CD4-positive, alpha-beta T cell (primary cell): ENCODE measurements around the gene AHNAK. TPM values are rescaled to one million over a fixed set of nuclear protein-coding genes. Genes with fewer than 3 reads are reported as not detected.

ENCODE experiments used
- ATAC-seq: fragments of 200-7000 bp; cut with Tn5 transposase; one replicate; pipeline ENCODE4 v1.10.0; 2022; ENCODE audit warnings: mild to moderate bottlenecking; ENCODE audit not compliant: poor library complexity
- CTCF ChIA-PET: fragments of 350-600 bp; sonication (Branson Sonifier 250); formaldehyde crosslinking; loops from one replicate; lab custom pipeline; 2021; ENCODE audit warnings: antibody characterized with exemption, inconsistent platforms; lab: Charles Lee
- POLR2A ChIA-PET: fragments of 350-600 bp; sonication (Branson Sonifier 250); formaldehyde crosslinking; loops from one replicate; lab custom pipeline; 2021; ENCODE audit warnings: antibody characterized with exemption, inconsistent platforms; lab: Charles Lee
- DNase-seq, 14 experiments: peaks; one replicate each; pipeline ENCODE4 v3.0.0-alpha.2; 2013 to 2020; ENCODE audit warnings: mixed read lengths in 2 of 14
- H3K27ac ChIP-seq, 2 donors: one replicate each; pipeline versions ENCODE4 v1.5.1 to v1.7.0; 2013; ENCODE audit warnings: low read length in 2 of 2, low read depth in 1 of 2, mild to moderate bottlenecking in 1 of 2
- H3K27me3 ChIP-seq, 2 experiments: 1 replicate in 1 of 2; 2 replicates in 1 of 2; pipeline versions ENCODE4 v1.6.1 to v1.7.0; 2013; ENCODE audit warnings: low read length in 2 of 2, control low read depth in 1 of 2, mild to moderate bottlenecking in 1 of 2, moderate library complexity in 1 of 2; ENCODE audit not compliant: insufficient read depth in 2 of 2, control insufficient read depth in 1 of 2
- H3K36me3 ChIP-seq: one replicate; pipeline ENCODE4 v1.6.1; 2013; ENCODE audit warnings: low read length, control low read depth; ENCODE audit not compliant: insufficient read depth
- H3K4me1 ChIP-seq: one replicate; pipeline ENCODE4 v1.6.1; 2013; ENCODE audit warnings: low read length, control low read depth; ENCODE audit not compliant: insufficient read depth
- H3K4me3 ChIP-seq: one replicate; pipeline ENCODE4 v1.5.1; 2013; ENCODE audit warnings: mild to moderate bottlenecking, low read length, moderate library complexity
- H3K9me3 ChIP-seq, 2 experiments: 1 replicate in 1 of 2; 2 replicates in 1 of 2; pipeline versions ENCODE4 v1.6.1 to v1.7.0; 2013; ENCODE audit warnings: low read length in 2 of 2, mild to moderate bottlenecking in 2 of 2, control low read depth in 1 of 2, moderate library complexity in 1 of 2; ENCODE audit not compliant: control insufficient read depth in 1 of 2, insufficient read depth in 1 of 2
- H3K27ac Mint-ChIP-seq: one replicate; pipeline ENCODE4 v1.8.0; 2020; ENCODE audit warnings: mixed read lengths
- H3K27me3 Mint-ChIP-seq: one replicate; pipeline ENCODE4 v1.8.0; 2021; ENCODE audit warnings: mixed read lengths
- H3K36me3 Mint-ChIP-seq: one replicate; pipeline ENCODE4 v1.8.0; 2021; ENCODE audit warnings: low read depth, mixed read lengths
- H3K4me1 Mint-ChIP-seq: one replicate; pipeline ENCODE4 v1.8.0; 2021; ENCODE audit warnings: low read depth, mixed read lengths
- H3K4me3 Mint-ChIP-seq: one replicate; pipeline ENCODE4 v1.8.0; 2020; ENCODE audit warnings: mild to moderate bottlenecking, mixed read lengths
- H3K9me3 Mint-ChIP-seq: one replicate; pipeline ENCODE4 v1.8.0; 2020; ENCODE audit warnings: mixed read lengths
- intact Hi-C, 2 experiments: fragments of 100-400 bp; cut with DNase I in 1 of 2; cut with micrococcal nuclease in 1 of 2; formaldehyde crosslinking; loops; one replicate each; pipeline versions ENCODE4 v1.15.1 to v1.9.0; 2023 to 2025; cut with DNase I, micrococcal nuclease
- total RNA-seq, 174 experiments: library from RNA in 2 of 174; stranded (reverse) in 2 of 174; gene quantifications; one replicate each; pipeline ENCODE4 v1.2.3 and lab custom pipeline; 2021 to 2026
- TF ChIP-seq, protein P1 (sequence below): fragments of 200-600 bp; IDR thresholded peaks from one replicate; pipeline ENCODE4 v1.8.0; 2022; ENCODE audit warnings: antibody characterized with exemption, mild to moderate bottlenecking

AHNAK gene
- total RNA-seq, 2 experiments from 2014 or later = 320 to 332 TPM

DNA sequence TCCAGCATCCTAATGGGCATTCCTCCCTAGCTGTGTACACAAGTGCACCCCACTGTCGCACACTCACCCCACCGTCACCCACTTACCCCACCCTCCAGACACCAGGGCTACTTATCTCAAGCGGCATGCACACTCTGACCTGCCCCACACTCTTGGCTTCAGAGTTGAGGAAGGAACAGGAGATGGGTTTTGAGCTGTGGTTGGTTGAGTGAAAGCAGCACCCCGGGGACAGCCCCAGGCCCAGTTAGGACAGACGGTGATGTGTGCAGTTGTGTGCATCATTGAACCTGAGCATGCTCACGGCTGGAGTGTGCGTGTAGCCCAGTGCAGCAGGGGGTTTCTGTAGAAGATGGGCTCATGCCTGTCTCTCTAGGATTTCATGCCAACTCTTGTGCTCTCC is 32.5 kb downstream of the AHNAK start:
- Mint-ChIP-seq H3K27ac (no peak overlapping the region), H3K4me1 (no peaks in the 10 kb centered on the region), H3K4me3 (no peak overlapping the region), H3K9me3 (no peaks in the 10 kb centered on the region), H3K36me3 (peaks cover 44% of the 10 kb centered on the region), H3K27me3 (no peaks in the 10 kb centered on the region)
- ChIA-PET CTCF (interaction anchor here (0.9 to 1.2 kb wide), 2 partner anchors 29 to 89 kb away, joined by 3 to 4 read pairs; no protein-coding TSS in a partner anchor), POLR2A (no interaction called here)
- H3K36me3 ChIP-seq = peaks cover 49% of the 10 kb centered on the region
- peaks cover 0 to 3% of the 10 kb centered on the region in 2 experiments for H3K9me3 ChIP-seq
- H3K27ac ChIP-seq = no peak overlapping the region
- peak; percentile 16 for ATAC-seq
- no peak overlapping the region for H3K4me3 ChIP-seq
- intact Hi-C loops = no loop called here
- H3K4me1 ChIP-seq = peaks cover 7% of the 10 kb centered on the region
- no peak for DNase-seq
- TF ChIP-seq, protein P1, sequence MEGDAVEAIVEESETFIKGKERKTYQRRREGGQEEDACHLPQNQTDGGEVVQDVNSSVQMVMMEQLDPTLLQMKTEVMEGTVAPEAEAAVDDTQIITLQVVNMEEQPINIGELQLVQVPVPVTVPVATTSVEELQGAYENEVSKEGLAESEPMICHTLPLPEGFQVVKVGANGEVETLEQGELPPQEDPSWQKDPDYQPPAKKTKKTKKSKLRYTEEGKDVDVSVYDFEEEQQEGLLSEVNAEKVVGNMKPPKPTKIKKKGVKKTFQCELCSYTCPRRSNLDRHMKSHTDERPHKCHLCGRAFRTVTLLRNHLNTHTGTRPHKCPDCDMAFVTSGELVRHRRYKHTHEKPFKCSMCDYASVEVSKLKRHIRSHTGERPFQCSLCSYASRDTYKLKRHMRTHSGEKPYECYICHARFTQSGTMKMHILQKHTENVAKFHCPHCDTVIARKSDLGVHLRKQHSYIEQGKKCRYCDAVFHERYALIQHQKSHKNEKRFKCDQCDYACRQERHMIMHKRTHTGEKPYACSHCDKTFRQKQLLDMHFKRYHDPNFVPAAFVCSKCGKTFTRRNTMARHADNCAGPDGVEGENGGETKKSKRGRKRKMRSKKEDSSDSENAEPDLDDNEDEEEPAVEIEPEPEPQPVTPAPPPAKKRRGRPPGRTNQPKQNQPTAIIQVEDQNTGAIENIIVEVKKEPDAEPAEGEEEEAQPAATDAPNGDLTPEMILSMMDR = no peak
- H3K27me3 ChIP-seq = no peaks in the 10 kb centered on the region

DNA sequence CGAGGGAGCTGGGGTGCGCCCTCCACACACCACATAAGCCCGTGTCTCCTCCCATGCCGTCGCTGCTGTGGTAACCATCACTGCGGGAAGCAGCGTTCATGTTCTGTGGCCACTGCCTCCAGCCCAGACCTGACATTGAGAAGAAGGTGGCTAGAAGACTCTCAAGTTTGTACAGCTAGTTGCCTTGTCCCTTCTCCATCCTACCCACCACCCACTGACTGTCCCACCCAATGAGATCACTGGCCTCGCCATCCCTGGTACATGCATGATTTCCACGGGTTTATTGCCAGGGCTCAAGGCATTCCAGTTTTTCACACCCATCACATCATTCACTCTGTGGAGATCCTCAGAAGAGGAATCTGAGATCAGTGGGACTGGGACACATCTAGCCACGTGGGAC is 33.0 kb downstream of the AHNAK start:
- H3K4me1 ChIP-seq = peaks cover 4% of the 10 kb centered on the region
- no peak overlapping the region for H3K27ac ChIP-seq
- H3K9me3 ChIP-seq = peaks cover 0 to 3% of the 10 kb centered on the region in 2 experiments
- TF ChIP-seq, protein P1 = no peak
- H3K36me3 Mint-ChIP-seq = peaks cover 39% of the 10 kb centered on the region
- no peaks in the 10 kb centered on the region for H3K27me3 ChIP-seq
- CTCF ChIA-PET = no interaction called here
- peaks cover 44% of the 10 kb centered on the region for H3K36me3 ChIP-seq
- intact Hi-C loops = no loop called here
- POLR2A ChIA-PET = no interaction called here
- H3K4me1 Mint-ChIP-seq = no peaks in the 10 kb centered on the region
- ATAC-seq (no peak), DNase-seq (no peak)
- H3K9me3 Mint-ChIP-seq = no peaks in the 10 kb centered on the region
- no peak overlapping the region for H3K4me3 Mint-ChIP-seq
- no peaks in the 10 kb centered on the region for H3K27me3 Mint-ChIP-seq
- H3K4me3 ChIP-seq = no peak overlapping the region
- H3K27ac Mint-ChIP-seq = no peak overlapping the region

DNA sequence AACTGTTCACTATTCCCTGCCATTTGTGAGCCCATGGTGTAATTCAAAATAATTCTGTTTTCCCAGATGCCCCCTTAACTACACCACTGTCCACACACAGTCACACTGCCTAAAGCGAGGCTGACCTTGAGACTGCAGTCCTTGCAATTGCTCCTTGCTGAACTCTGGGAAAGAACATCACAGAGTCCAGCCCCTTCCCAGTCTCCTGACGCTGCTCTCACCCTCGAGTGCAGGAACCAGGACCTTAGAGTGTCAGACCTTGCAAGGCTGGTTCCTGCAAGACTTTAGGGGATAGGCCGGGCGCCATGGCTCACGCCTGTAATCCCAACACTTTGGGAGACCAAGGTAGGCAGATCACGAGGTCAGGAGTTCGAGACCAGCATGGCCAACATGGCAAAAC is 33.6 kb downstream of the AHNAK start:
- TF ChIP-seq, protein P1 = no peak
- ATAC-seq (no peak), DNase-seq (no peak)
- POLR2A ChIA-PET = no interaction called here
- peaks cover 33% of the 10 kb centered on the region for H3K36me3 Mint-ChIP-seq
- CTCF ChIA-PET = no interaction called here
- H3K27ac Mint-ChIP-seq = no peak overlapping the region
- no peak overlapping the region for H3K27ac ChIP-seq
- no peaks in the 10 kb centered on the region for H3K27me3 Mint-ChIP-seq
- no peaks in the 10 kb centered on the region for H3K27me3 ChIP-seq
- H3K4me1 Mint-ChIP-seq = no peaks in the 10 kb centered on the region
- H3K4me3 Mint-ChIP-seq = no peak overlapping the region
- no peaks in the 10 kb centered on the region for H3K9me3 Mint-ChIP-seq
- no peaks in the 10 kb centered on the region for H3K4me1 ChIP-seq
- peaks cover 0 to 1% of the 10 kb centered on the region in 2 experiments for H3K9me3 ChIP-seq
- H3K4me3 ChIP-seq = no peak overlapping the region
- intact Hi-C loops = no loop called here
- peaks cover 37% of the 10 kb centered on the region for H3K36me3 ChIP-seq
